ENCODE measurements around the gene FAM171A2. TPM values are rescaled to one million over a fixed set of nuclear protein-coding genes. Genes with fewer than 3 reads are reported as not detected.

The FAM171A2 gene
- total RNA-seq, 1 donor, result 4.3 TPM

DNA sequence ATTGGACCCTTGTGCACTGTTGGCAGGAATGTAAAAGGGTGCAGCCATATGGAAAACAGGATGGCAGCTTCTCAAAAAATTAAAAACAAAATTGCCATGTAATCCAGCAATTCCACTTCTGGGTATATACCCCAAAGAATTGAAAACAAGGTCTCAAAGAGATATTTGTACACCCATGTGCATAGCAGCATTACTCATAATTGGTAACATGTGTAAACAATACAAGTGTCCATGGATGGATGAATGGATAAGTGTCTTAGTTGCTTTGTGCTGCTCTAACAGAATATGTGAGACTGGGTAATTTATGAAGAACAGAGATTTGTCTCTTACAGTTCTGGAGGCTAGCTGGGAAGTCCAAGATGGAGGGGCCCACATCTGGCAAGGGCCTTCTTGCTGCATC is 59.0 kb downstream of the FAM171A2 start:
- DNase-seq (ENCODE audit: insufficient read length, low spot score, missing footprints), result no peak
- no peaks in the 10 kb centered on the region for H3K79me2 ChIP-seq (ENCODE audit: insufficient read depth, low read length)
- no peak overlapping the region for H3K27ac ChIP-seq (ENCODE audit: low read depth, low read length)
- TF ChIP-seq, protein P1, sequence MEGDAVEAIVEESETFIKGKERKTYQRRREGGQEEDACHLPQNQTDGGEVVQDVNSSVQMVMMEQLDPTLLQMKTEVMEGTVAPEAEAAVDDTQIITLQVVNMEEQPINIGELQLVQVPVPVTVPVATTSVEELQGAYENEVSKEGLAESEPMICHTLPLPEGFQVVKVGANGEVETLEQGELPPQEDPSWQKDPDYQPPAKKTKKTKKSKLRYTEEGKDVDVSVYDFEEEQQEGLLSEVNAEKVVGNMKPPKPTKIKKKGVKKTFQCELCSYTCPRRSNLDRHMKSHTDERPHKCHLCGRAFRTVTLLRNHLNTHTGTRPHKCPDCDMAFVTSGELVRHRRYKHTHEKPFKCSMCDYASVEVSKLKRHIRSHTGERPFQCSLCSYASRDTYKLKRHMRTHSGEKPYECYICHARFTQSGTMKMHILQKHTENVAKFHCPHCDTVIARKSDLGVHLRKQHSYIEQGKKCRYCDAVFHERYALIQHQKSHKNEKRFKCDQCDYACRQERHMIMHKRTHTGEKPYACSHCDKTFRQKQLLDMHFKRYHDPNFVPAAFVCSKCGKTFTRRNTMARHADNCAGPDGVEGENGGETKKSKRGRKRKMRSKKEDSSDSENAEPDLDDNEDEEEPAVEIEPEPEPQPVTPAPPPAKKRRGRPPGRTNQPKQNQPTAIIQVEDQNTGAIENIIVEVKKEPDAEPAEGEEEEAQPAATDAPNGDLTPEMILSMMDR (IDR thresholded peaks at IDR 0.05; ENCODE audit: extremely low read depth, low read depth, low read length), result no peak
- H3K4me2 ChIP-seq (ENCODE audit: insufficient read depth, low read length), result no peak overlapping the region
- H3K36me3 ChIP-seq (ENCODE audit: insufficient read depth, low read length), result no peaks in the 10 kb centered on the region
- H3K9me3 ChIP-seq (ENCODE audit: low read depth, low read length), result no peaks in the 10 kb centered on the region
- peaks cover 18% of the 10 kb centered on the region for H3K27me3 ChIP-seq (ENCODE audit: insufficient read depth, low read length)
- H3K4me3 ChIP-seq (ENCODE audit: insufficient read depth, low read length), result no peak overlapping the region
- no peaks in the 10 kb centered on the region for H3K4me1 ChIP-seq (ENCODE audit: insufficient read depth, low read length)
- no peak overlapping the region for H2AFZ ChIP-seq (ENCODE audit: low read length)
- H4K20me1 ChIP-seq (ENCODE audit: insufficient read depth, low read length), result no peaks in the 10 kb centered on the region

Small RNA genes lying within 50 kb of the gene (small RNA-seq; reads per million reads assigned to genes)
- not detected for gene RF00012
- not detected for gene RN7SL258P
- not detected for gene RNU6-453P

Other genes with a start within 250 kb of the FAM171A2 start
- 69.2 and 85.4 TPM in 2 replicates for gene HDAC5, start 240.2 kb downstream of the FAM171A2 start, total RNA-seq
- gene HROB, start 221.9 kb downstream of the FAM171A2 start, total RNA-seq, result 1.8 TPM in 2 replicates
- not detected in 2 replicates for gene ASB16, start 193.1 kb downstream of the FAM171A2 start, total RNA-seq
- 27.1 and 27.9 TPM in 2 replicates for gene TMUB2, start 176.9 kb downstream of the FAM171A2 start, total RNA-seq
- gene ATXN7L3, start 164.0 kb downstream of the FAM171A2 start, total RNA-seq, result 34.5 and 38.4 TPM in 2 replicates
- gene UBTF, start 144.2 kb downstream of the FAM171A2 start, total RNA-seq, result 49.6 and 51.3 TPM in 2 replicates
- gene SLC4A1, start 95.7 kb downstream of the FAM171A2 start, total RNA-seq, result under 0.01 TPM in 1 of 2 replicates, not detected in the other
- gene RUNDC3A, start 55.3 kb downstream of the FAM171A2 start, total RNA-seq, result under 0.01 TPM in 1 of 2 replicates, not detected in the other
- gene SLC25A39, start 39.0 kb downstream of the FAM171A2 start, total RNA-seq, result 60.1 and 60.7 TPM in 2 replicates
- 382 and 390 TPM in 2 replicates for gene GRN, start 18.6 kb downstream of the FAM171A2 start, total RNA-seq
- 0.59 TPM in 1 of 2 replicates, not detected in the other for gene ITGA2B, start 25.8 kb upstream of the FAM171A2 start, total RNA-seq
- gene GPATCH8, start 139.6 kb upstream of the FAM171A2 start, total RNA-seq, result 30.6 and 33.3 TPM in 2 replicates
- 15.9 and 23.9 TPM in 2 replicates for gene FZD2, start 193.6 kb upstream of the FAM171A2 start, total RNA-seq